A549 treated with AZD9567 at 1 μM for 4 hours (cell line): ENCODE data around the gene MED4. TPM values are rescaled to one million over a fixed set of nuclear protein-coding genes. Genes with fewer than 3 reads are reported as not detected.

Experiments used
- total RNA-seq: library from RNA; stranded (reverse); fragments of 200-300 nt; extraction: Qiagen RNA extraction; gene quantifications from 5 replicates; pipeline ENCODE4 v1.2.3, GENCODE V29; 2022; ENCODE audit not compliant: insufficient read depth

MED4 gene
- total RNA-seq, result 35.8 to 44.6 TPM (median 37.8 TPM) in 5 replicates

DNA sequence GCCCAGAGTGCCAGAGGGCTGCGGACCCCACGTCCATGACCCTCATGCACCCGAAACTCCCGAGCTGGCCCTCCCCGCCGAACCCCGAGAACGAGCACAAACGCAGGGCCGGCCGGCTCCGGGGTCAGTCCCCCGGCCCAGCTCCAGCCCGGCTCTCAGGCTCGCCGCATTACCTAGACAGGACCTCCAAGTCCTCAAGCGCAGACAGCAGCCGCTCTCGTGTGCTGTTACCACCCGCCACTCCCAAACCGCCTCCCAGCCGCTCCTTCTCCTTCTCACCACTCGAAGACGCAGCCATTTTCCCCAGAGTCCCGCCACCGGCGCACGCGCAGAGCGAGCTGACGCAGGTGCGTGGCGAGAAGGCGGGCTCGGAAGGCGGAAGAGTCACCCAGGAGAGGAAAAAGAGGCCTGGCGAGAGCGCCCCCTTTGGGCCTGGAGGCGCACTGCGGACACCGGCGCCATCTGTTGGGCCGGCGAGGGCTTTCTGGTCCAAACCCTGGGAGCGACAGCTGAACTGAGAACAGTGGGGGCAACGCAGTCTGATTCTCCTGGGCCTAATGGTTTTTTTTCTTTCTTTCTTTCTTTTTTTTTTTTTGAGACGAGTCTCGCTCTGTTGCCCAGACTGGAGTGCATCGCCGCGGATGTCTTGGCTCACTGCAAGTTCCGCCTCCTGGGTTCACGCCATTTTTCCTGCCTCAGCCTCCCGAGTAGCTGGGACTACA lies at the start of gene MED4:
Gene MED4 (minus strand): TSS at position 324 of the 722 bp plus-strand sequence. CDS start 26 bp downstream, at position 298.

DNA sequence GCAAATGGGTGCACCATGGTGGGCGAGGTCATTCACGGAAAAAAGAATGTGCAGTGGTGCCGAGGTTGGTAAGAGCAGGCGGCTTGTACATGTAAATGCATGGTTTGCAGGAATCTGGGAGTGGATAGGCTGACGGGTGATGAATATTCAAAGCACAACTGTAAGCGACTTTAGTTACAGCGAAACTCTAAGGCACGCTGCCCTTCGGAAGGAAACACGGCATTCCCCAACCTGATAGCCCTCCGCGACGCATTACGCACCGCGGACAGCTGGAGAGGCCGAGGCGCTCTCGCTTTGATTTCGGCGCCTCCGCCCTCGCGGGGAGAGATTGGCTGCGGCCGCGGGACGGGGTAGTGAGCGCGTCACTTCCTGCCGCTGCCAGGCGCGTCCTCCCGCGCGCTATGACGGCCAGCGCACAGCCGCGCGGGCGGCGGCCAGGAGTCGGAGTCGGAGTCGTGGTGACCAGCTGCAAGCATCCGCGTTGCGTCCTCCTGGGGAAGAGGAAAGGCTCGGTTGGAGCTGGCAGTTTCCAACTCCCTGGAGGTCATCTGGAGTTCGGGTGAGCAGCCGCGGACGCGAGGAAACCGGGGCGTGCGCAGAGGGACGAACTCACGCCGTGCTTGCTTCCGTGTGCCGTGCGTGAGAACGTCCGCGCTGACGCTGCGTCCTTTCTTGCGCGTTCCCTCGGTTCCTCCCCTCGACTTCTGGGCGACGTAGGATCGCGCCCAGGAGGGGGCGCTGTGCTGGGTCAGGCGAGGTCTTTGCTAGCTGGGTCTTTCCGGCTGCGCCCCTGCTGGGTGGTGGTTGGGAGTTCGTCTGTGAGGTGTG lies 57.3 kb downstream of the MED4 start, which contains the start of gene NUDT15:
Gene NUDT15 (plus strand): TSS at position 381 of the 828 bp plus-strand sequence. CDS start 21 bp downstream, at position 402.

Other genes with a start within 250 kb of the MED4 start
- 25.5 to 50.3 TPM (median 29.1 TPM) in 5 replicates for gene SUCLA2, start 93.8 kb downstream of the MED4 start, total RNA-seq
- 27.6 to 30.9 TPM (median 30.2 TPM) in 5 replicates for gene NUDT15, start 57.4 kb downstream of the MED4 start, total RNA-seq
- 130 to 165 TPM (median 145 TPM) in 5 replicates for gene ITM2B, start 138.1 kb upstream of the MED4 start, total RNA-seq
- 12.1 to 16.1 TPM (median 13.5 TPM) in 5 replicates for gene RB1, start 208.6 kb upstream of the MED4 start, total RNA-seq